GM18873 (cell line): ENCODE data around the gene TPD52L2.

Experiments
- ATAC-seq: cut with Tn5 transposase; IDR thresholded peaks from one replicate; pipeline ENCODE4 v1.9.1; 2021; ENCODE audit warnings: mild to moderate bottlenecking, moderate library complexity, moderate number of reproducible peaks; ENCODE audit not compliant: unreplicated experiment, low FRiP score

TPD52L2 gene

GRCh38 chr20:63864978-63865640 lies at the start of gene TPD52L2:
TPD52L2 (plus strand) TSS chr20:63865270; CDS start chr20:63865366, 96 bp downstream.
- peak; percentile 62 for ATAC-seq

GRCh38 chr20:63815615-63816253 lies 49.3 kb upstream of the TPD52L2 start:
- ATAC-seq: no peak

DNA sequence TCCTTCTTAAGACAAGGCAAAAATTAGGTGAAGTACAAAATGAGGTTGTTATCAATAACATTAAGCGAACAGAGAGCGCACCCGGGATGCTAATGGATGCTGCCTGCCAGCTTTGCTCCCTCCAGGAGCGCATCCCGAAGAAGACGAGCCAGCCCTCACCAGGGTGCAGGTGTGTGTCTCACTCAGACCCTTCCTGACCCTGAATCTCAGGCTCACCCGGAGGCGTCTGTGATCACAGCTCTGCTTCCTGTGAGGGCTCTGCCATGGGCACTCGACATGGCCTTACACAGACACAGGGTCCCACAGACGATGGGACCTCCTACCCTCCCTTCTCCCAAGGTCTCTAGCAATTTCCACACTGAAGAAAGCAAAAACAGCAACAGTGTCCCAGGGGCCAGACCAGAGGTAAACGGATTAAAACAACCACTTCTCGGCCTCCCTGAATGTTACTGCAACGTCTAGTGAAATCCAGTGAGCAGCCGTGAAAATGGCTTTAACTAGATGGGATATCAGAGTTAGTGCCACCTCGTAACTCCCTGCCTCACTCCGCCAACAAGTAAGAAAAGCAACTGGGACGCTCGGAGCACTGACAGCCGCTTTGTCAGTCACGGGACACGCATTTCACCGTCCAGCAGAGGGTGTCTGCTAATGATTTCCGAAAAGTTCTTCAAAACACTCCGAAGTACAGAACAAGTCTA lies 45.7 kb upstream of the TPD52L2 start:
- ATAC-seq: no peak

DNA sequence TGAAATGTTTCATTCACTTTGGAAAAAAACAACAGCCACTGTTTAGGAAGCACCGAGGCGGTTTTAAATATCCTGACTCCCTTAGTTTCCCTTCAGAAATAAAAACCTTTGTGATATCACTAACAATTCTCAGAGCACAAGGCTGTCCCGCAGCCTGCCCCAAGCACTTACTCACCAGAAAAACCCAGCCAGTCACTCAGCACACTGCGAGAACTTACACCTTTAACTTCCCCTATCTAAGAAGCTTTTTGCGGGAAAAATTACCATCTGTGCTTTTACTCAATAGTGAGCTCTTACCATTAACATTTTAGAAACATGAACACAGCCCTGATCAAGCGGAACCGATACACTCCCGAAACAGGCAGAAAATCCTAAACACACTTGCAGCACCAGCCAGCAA lies 43.3 kb upstream of the TPD52L2 start:
- ATAC-seq: no peak

DNA sequence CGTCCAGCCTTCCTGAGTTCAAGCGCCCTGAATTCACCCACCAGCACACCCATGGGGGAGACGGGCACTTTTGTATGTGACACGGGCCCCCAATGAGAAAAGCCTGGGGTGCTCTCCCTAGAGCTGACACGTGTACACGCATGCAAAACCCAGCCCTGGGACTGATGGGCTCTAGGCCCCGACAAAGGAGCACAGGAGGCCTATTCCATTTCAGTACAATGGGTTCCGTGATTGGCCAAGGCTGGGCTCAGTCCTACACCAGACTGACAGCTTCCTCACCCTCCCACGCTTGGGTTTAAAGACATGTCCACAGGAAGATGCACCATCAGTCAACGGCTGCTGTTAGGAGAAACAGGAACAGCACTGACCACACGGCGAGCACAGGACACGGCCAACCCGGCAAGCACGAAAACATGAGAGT lies 42.8 kb upstream of the TPD52L2 start:
- ATAC-seq: no peak

DNA sequence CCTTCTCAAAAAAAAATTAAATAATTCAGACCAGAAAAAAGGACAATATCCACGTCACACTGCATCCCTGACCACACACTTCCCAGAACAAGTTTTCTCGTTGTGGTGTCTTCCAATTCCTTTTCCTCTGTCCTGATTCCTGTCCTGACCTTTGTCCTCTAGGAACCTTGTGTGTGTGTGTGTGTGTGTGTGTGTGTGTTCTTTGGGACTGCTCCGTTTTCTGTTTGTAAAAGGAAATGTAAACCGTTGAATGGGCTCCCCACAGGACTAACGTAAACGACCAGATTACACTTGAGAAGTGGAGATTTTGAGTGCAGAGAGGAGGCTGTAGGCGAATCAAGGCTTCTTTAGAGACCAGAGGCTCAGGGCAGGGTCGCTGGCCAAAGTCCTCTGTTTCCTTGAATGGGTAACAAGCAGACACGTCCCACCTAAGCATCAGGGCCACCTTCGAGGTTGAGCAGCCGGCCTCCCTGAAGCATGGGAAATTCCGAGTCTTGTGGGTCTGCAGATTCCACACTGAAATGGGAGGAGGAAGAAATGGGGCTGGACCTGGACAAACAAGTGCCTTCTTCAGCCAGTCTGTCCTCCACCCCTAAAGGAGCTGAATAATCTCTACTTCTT lies 41.3 kb upstream of the TPD52L2 start:
- no peak for ATAC-seq

GRCh38 chr20:63825331-63826118 lies 39.5 kb upstream of the TPD52L2 start:
- ATAC-seq: no peak

DNA sequence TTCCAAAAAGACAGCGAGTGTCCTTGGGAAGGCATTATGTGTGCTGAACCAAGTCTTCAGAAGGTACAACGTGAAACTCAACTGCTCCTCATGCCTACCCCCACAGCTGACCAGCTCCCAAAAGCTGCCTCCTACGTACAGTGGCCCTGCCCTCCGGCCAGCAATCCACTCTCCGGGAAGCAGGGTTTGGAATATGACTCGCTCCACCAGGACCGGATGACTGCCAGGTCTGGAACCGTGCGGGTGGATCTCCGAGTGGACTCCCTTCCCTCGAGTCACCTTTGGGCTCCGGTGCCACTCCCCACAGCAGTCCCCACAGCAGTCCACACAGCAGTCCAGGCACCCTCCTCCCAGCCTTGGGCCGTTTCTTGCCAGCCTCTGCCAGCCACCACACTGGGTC lies 38.3 kb upstream of the TPD52L2 start:
- no peak for ATAC-seq

- no peak for ATAC-seq
Measured at GRCh38 chr20:63828124-63828523, 36.9 kb upstream of the TPD52L2 start.

GRCh38 chr20:63828545-63828944 lies 36.5 kb upstream of the TPD52L2 start:
- ATAC-seq: no peak

GRCh38 chr20:63828951-63829350 lies 36.1 kb upstream of the TPD52L2 start:
- no peak for ATAC-seq

GRCh38 chr20:63829603-63829944 lies 35.5 kb upstream of the TPD52L2 start:
- ATAC-seq: no peak

DNA sequence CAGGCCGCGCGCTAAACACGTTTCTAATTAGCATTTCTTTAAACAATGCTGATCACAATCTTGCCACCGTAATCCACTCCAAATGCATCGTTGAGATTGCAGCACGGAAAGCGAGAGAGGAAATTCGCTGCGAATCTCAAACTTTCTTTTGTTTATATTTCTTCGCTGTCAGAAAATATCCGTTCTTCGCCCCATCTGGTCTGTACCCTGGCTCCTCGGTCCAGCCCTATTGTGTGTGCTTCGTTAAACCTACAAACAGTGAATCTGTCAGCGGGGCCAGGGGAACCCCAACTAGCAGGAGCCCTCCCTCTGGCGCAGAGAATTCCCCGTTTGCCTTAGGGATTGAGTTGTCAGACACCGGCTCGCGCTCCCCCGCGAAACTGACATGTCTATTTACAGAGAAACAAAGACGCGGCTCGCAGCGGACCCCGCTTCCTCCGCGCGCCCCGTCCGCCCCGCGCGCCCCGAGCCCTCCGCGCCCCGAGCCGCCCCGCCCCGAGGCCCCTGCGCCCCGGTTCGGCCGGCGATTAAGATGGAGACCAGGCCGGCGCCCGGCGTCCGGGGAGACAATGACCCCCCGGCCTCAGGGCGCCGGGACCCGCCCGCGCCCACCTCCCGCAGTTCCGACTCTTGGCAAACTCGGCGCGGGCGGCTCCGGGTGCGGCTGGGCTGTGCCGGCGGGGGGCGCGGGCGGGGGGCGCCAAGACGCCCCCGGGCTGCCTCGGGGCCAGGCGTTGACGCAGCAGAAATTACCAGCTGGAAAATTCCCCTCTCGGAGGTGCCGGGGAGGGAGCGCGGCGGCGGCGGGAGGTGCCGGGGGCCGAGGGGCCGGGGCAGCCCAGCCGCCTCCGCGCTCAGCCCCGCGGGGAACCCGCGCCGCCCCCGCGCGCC lies 34.9 kb upstream of the TPD52L2 start:
- no peak for ATAC-seq

DNA sequence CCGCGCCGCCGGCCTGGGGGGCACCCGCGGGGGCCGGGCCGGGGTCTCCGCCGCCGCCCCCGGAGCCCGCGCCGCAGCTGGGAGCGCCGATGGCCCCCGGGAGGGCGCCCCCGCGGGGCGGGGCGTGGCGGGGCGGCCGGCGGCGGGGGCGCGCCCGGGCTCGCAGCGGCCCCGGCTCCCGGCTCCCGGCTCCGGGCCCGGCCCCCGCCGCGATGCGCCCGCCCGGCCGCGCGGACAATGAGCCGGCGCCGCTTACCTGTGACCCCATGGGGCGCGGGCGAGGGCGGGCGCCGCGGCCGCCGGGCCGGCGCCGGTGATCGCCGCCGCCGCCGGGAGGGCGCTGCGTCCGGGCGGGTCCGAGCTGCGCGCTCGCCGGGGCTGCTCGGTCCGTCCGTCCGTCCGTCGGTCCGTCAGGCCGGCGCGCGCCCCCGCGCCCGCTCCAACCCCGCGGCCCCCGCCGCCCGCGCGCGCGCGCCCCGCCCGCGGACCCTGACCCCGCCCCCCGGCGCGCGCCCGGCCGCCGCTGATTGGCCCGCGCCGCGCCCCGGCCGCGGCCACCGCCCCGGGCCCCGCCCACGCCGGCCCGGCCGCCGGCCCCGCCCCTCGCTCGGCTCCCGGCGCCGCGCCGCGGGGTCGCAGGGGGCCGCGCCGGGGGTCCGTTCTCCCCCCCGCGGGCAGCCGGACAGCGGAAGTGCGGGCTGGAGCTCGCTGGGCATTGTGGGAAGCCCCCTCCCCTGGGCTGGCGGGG lies 34.1 kb upstream of the TPD52L2 start, which contains the start of gene ZBTB46:
Gene ZBTB46, minus strand, starts transcription at position 424 of the 748 bp plus-strand sequence. CDS start 40,507 bp downstream, outside the sequence.
- no peak for ATAC-seq

DNA sequence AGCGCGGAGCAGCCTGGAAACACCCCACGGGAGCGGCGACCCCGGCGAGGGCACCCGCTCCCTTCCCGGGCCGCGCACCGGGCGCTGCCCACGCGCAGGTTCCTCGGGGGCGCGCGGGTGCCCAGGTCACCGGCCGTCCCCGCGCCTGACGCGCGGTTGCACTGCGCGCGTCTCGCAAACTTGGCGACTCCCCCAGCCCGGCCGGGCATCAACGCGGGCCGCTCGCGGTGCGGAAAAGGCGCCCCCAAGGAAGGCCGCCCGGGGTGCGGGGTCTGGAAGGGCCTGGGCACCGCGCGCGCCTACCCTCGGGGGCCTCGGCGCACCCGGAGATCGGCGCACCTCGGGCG lies 33.5 kb upstream of the TPD52L2 start:
- no peak for ATAC-seq

DNA sequence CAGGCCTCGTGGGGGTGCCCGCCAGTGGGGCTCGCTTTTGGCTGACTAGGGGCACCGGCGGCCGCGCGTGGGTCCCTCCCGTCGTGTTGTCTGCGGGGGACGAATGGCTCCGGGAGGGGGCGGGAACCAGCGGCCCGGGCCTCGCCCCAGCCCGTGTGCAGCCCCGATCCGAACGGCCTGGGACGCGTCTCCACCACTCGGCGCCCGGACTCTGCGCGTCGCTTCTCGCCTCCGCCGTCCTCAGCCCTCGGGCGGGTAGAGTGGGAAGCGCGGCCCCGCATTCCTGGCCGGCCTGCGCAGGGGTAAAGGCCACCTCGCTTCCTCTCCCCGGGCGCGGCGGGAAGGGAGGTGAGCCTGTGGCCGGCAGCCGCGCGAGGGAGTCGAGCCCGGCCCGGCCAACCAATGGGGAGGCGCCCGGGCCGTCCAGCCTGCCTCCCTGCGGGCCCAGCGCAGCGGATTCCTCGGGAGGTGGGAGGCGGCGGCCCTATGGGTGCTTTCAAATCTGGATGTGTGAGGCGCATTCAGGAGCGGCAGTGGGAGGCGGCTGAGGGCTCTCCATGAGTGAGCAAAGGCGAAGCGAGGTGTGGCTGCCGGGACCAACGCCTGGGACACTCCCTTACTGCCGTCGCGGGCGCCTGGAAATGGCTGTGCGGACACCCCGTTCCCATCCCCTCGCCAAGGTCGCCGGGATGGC lies 32.9 kb upstream of the TPD52L2 start:
- ATAC-seq: no peak

GRCh38 chr20:63833776-63834490 lies 31.1 kb upstream of the TPD52L2 start:
- no peak for ATAC-seq

GRCh38 chr20:63834491-63834880 lies 30.6 kb upstream of the TPD52L2 start:
- no peak for ATAC-seq
